ENCODE results near the gene CACNA1E.

CACNA1E gene

GRCh38 chr1:181456551-181456950 lies 26.8 kb upstream of the CACNA1E start:
- Histone ChIP-seq H3K27me3 (ENCODE audit: insufficient read depth, low read length) (no peaks in the 10 kb centered on the region), H3K27ac (ENCODE audit: low read length) (no peak overlapping the region), H3K9ac (ENCODE audit: low read depth, low read length) (no peak overlapping the region)

DNA sequence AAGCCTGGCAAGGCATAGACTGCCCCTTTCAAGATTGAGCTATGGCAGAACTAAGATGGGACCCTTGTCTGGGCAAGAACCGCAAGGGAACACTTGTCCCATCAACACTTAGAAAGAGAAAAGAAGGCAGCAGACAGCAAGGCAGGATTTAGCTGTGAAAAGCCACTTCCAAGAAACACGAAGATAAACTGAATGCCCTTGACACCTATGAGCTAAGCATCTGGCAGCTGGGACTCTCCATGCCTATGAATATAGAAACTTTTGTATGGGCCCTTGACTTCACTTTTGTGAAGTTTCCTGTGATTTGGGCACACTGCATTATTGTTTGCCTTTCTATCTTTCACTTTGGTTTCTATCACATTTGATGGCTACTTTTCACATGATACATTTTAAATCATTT lies 24.9 kb upstream of the CACNA1E start:
- Histone ChIP-seq H3K36me3 (ENCODE audit: insufficient read depth, low read depth, low read length) (no peaks in the 10 kb centered on the region), H3K27ac (ENCODE audit: low read length) (no peak overlapping the region), H3K9ac (ENCODE audit: low read depth, low read length) (no peak overlapping the region), H3K27me3 (ENCODE audit: insufficient read depth, low read length) (no peaks in the 10 kb centered on the region), H3K4me1 (ENCODE audit: insufficient read depth, low read length) (no peaks in the 10 kb centered on the region), H3K9me3 (ENCODE audit: insufficient read depth, low read depth, low read length) (peaks cover 5% of the 10 kb centered on the region; the same call in 1 of the 2 replicates), H3K4me3 (ENCODE audit: low read length) (no peak overlapping the region)

More at GRCh38 chr1:181456551-181456950, 26.8 kb upstream of the CACNA1E start:
- Histone ChIP-seq H3K36me3 (ENCODE audit: insufficient read depth, low read depth, low read length) (no peaks in the 10 kb centered on the region), H3K4me1 (ENCODE audit: insufficient read depth, low read length) (no peaks in the 10 kb centered on the region), H3K9me3 (ENCODE audit: insufficient read depth, low read depth, low read length) (peaks cover 5% of the 10 kb centered on the region; the same call in 1 of the 2 replicates), H3K4me3 (ENCODE audit: low read length) (no peak overlapping the region)

DNA sequence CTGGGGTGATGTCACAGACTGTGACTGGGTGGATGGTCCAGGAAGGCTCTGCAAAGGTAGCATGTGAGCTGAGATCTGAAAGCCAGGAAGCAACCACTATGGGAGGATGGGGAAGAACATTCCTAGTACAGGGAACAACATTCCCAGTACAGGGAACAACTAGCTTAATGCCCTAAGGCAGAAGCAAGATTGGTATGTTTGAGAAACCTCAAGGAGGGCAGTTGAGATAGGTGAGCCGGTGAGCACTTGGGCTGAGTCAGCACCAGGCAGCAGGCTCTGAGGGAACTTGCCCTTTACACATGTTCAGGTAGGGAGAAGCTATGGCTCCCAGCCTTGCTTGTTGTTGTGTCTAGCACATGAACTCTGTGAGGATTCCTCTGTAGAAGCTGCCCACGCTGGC lies 24.2 kb upstream of the CACNA1E start:
- Histone ChIP-seq H3K4me3 (ENCODE audit: low read length) (no peak overlapping the region), H3K9me3 (ENCODE audit: insufficient read depth, low read depth, low read length) (peaks cover 5% of the 10 kb centered on the region; the same call in 1 of the 2 replicates), H3K27ac (ENCODE audit: low read length) (no peak overlapping the region), H3K4me1 (ENCODE audit: insufficient read depth, low read length) (no peaks in the 10 kb centered on the region), H3K36me3 (ENCODE audit: insufficient read depth, low read depth, low read length) (no peaks in the 10 kb centered on the region), H3K27me3 (ENCODE audit: insufficient read depth, low read length) (no peaks in the 10 kb centered on the region), H3K9ac (ENCODE audit: low read depth, low read length) (no peak overlapping the region)

- H3K9me3 ChIP-seq (ENCODE audit: insufficient read depth, low read depth, low read length): no peaks in the 10 kb centered on the region
- H3K27ac ChIP-seq (ENCODE audit: low read length): no peak overlapping the region
- no peak overlapping the region for H3K4me3 ChIP-seq (ENCODE audit: low read length)
- no peaks in the 10 kb centered on the region for H3K36me3 ChIP-seq (ENCODE audit: insufficient read depth, low read depth, low read length)
- H3K4me1 ChIP-seq (ENCODE audit: insufficient read depth, low read length): no peaks in the 10 kb centered on the region
- no peak overlapping the region for H3K9ac ChIP-seq (ENCODE audit: low read depth, low read length)
- H3K27me3 ChIP-seq (ENCODE audit: insufficient read depth, low read length): no peaks in the 10 kb centered on the region
These were observed 13.5 kb upstream of the CACNA1E start for GRCh38 chr1:181469829-181470228.

- Histone ChIP-seq H3K36me3 (ENCODE audit: insufficient read depth, low read depth, low read length) (no peaks in the 10 kb centered on the region), H3K4me1 (ENCODE audit: insufficient read depth, low read length) (no peaks in the 10 kb centered on the region), H3K27ac (ENCODE audit: low read length) (no peak overlapping the region), H3K27me3 (ENCODE audit: insufficient read depth, low read length) (peaks cover 4% of the 10 kb centered on the region; the same call in 1 of the 2 replicates), H3K9me3 (ENCODE audit: insufficient read depth, low read depth, low read length) (no peaks in the 10 kb centered on the region), H3K4me3 (ENCODE audit: low read length) (no peak overlapping the region), H3K9ac (ENCODE audit: low read depth, low read length) (no peak overlapping the region)
These were observed 7.7 kb upstream of the CACNA1E start for GRCh38 chr1:181475580-181475979.

GRCh38 chr1:181476581-181476980 lies 6.7 kb upstream of the CACNA1E start:
- no peaks in the 10 kb centered on the region for H3K36me3 ChIP-seq (ENCODE audit: insufficient read depth, low read depth, low read length)
- H3K27me3 ChIP-seq (ENCODE audit: insufficient read depth, low read length): peaks cover 14% of the 10 kb centered on the region
- H3K9ac ChIP-seq (ENCODE audit: low read depth, low read length): no peak overlapping the region

GRCh38 chr1:181478306-181478705 lies 5.0 kb upstream of the CACNA1E start:
- Histone ChIP-seq H3K4me1 (ENCODE audit: insufficient read depth, low read length) (no peaks in the 10 kb centered on the region), H3K4me3 (ENCODE audit: low read length) (no peak overlapping the region), H3K27ac (ENCODE audit: low read length) (no peak overlapping the region), H3K27me3 (ENCODE audit: insufficient read depth, low read length) (peaks cover 31% of the 10 kb centered on the region), H3K36me3 (ENCODE audit: insufficient read depth, low read depth, low read length) (no peaks in the 10 kb centered on the region), H3K9ac (ENCODE audit: low read depth, low read length) (no peak overlapping the region), H3K9me3 (ENCODE audit: insufficient read depth, low read depth, low read length) (no peaks in the 10 kb centered on the region)

More at GRCh38 chr1:181476581-181476980, 6.7 kb upstream of the CACNA1E start:
- Histone ChIP-seq H3K27ac (ENCODE audit: low read length) (no peak overlapping the region), H3K4me3 (ENCODE audit: low read length) (no peak overlapping the region), H3K4me1 (ENCODE audit: insufficient read depth, low read length) (no peaks in the 10 kb centered on the region), H3K9me3 (ENCODE audit: insufficient read depth, low read depth, low read length) (no peaks in the 10 kb centered on the region)

GRCh38 chr1:181479137-181479745 lies 4.1 kb upstream of the CACNA1E start:
- Histone ChIP-seq H3K4me1 (ENCODE audit: insufficient read depth, low read length) (no peaks in the 10 kb centered on the region; the same call in 1 of the 2 replicates), H3K9me3 (ENCODE audit: insufficient read depth, low read depth, low read length) (no peaks in the 10 kb centered on the region), H3K36me3 (ENCODE audit: insufficient read depth, low read depth, low read length) (no peaks in the 10 kb centered on the region), H3K4me3 (ENCODE audit: low read length) (no peak overlapping the region), H3K27me3 (ENCODE audit: insufficient read depth, low read length) (peaks cover 41% of the 10 kb centered on the region), H3K9ac (ENCODE audit: low read depth, low read length) (no peak overlapping the region), H3K27ac (ENCODE audit: low read length) (no peak overlapping the region)

DNA sequence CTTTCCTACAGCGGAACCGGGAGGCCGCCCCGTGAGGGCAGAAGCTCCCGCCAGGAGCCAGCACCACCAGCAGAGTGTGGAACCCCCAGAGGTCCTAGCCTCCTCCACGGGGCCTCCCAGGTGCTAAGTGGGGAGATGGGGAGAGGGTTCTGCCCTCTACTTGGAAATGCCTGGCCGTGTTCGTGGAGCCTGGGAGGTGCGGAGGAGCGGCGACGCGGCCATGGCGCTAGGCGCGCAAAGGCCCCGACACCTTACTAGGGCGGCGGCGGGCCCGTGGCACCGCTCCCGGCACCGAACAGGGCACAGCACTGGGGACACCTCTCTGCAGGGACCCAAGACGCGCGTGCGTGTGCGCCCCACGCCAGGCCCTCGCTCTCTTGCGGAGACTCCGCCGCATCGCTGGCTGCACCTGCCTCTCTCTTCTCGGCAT lies 1.3 kb upstream of the CACNA1E start:
- Histone ChIP-seq H3K27me3 (ENCODE audit: insufficient read depth, low read length) (peaks cover 68% of the 10 kb centered on the region), H3K4me3 (ENCODE audit: low read length) (peak overlapping the region; percentile 64; the same call in 1 of the 2 replicates), H3K36me3 (ENCODE audit: insufficient read depth, low read depth, low read length) (no peaks in the 10 kb centered on the region), H3K27ac (ENCODE audit: low read length) (no peak overlapping the region), H3K4me1 (ENCODE audit: insufficient read depth, low read length) (no peaks in the 10 kb centered on the region; the same call in 1 of the 2 replicates), H3K9ac (ENCODE audit: low read depth, low read length) (no peak overlapping the region), H3K9me3 (ENCODE audit: insufficient read depth, low read depth, low read length) (no peaks in the 10 kb centered on the region)

GRCh38 chr1:181482521-181483284 lies 614 bp upstream of the CACNA1E start:
- no peak overlapping the region for H3K27ac ChIP-seq (ENCODE audit: low read length)
- H3K4me3 ChIP-seq (ENCODE audit: low read length): peak overlapping the region; percentile 64
- H3K36me3 ChIP-seq (ENCODE audit: insufficient read depth, low read depth, low read length): no peaks in the 10 kb centered on the region
- H3K27me3 ChIP-seq (ENCODE audit: insufficient read depth, low read length): peaks cover 75% of the 10 kb centered on the region
- H3K4me1 ChIP-seq (ENCODE audit: insufficient read depth, low read length): no peaks in the 10 kb centered on the region; the same call in 1 of the 2 replicates
- no peaks in the 10 kb centered on the region for H3K9me3 ChIP-seq (ENCODE audit: insufficient read depth, low read depth, low read length)
- H3K9ac ChIP-seq (ENCODE audit: low read depth, low read length): no peak overlapping the region

GRCh38 chr1:181484821-181485220 lies 1.5 kb downstream of the CACNA1E start:
- Histone ChIP-seq H3K4me3 (ENCODE audit: low read length) (no peak overlapping the region; the same call in 1 of the 2 replicates), H3K27me3 (ENCODE audit: insufficient read depth, low read length) (peaks cover 96% of the 10 kb centered on the region), H3K4me1 (ENCODE audit: insufficient read depth, low read length) (no peaks in the 10 kb centered on the region; the same call in 1 of the 2 replicates), H3K9me3 (ENCODE audit: insufficient read depth, low read depth, low read length) (no peaks in the 10 kb centered on the region), H3K36me3 (ENCODE audit: insufficient read depth, low read depth, low read length) (no peaks in the 10 kb centered on the region), H3K27ac (ENCODE audit: low read length) (no peak overlapping the region), H3K9ac (ENCODE audit: low read depth, low read length) (no peak overlapping the region)
